DND-41 (cell line): Measurements from ENCODE around the gene SHBG.

Experiments
- ATAC-seq: fragments of 200-7000 bp; cut with Tn5 transposase; 3 replicates; pipeline ENCODE4 v1.9.1; 2021; ENCODE audit warnings: low read depth; ENCODE audit not compliant: insufficient read depth
- DNase-seq: peaks from one replicate; pipeline ENCODE4 v3.0.0-alpha.2; 2020
- H2AFZ ChIP-seq: 2 replicates; pipeline ENCODE4 v1.6.0; 2012; ENCODE audit warnings: low read depth, low read length
- H3K27ac ChIP-seq: 2 replicates; pipeline ENCODE4 v1.5.1; 2012; ENCODE audit warnings: low read length, inconsistent platforms
- H3K27me3 ChIP-seq: fragments of 200-600 bp; sonication (generic); 2 replicates; pipeline ENCODE4 v1.6.0; 2012; ENCODE audit warnings: low read length, mild to moderate bottlenecking, inconsistent platforms; ENCODE audit not compliant: insufficient read depth, poor library complexity
- H3K36me3 ChIP-seq: 2 replicates; pipeline ENCODE4 v1.5.1; 2012; ENCODE audit warnings: low read length, inconsistent platforms; ENCODE audit not compliant: insufficient read depth
- H3K4me1 ChIP-seq: 2 replicates; pipeline ENCODE4 v1.5.1; 2012; ENCODE audit warnings: mild to moderate bottlenecking, low read length; ENCODE audit not compliant: insufficient read depth
- H3K4me2 ChIP-seq: 2 replicates; pipeline ENCODE4 v1.6.0; 2012; ENCODE audit warnings: mild to moderate bottlenecking, moderate library complexity, low read length, inconsistent platforms; ENCODE audit not compliant: insufficient read depth
- H3K4me3 ChIP-seq, 2 experiments: fragments of 200-600 bp in 1 of 2; shearing (Covaris generic) in 1 of 2; 2 replicates each; pipeline ENCODE4 v1.5.1; 2012 to 2016; ENCODE audit warnings: inconsistent platforms in 2 of 2, low read length in 2 of 2, mild to moderate bottlenecking in 2 of 2, low read depth in 1 of 2, moderate library complexity in 1 of 2
- H3K79me2 ChIP-seq: 2 replicates; pipeline ENCODE4 v1.6.0; 2012; ENCODE audit warnings: low read length, inconsistent platforms; ENCODE audit not compliant: insufficient read depth
- H3K9ac ChIP-seq: 2 replicates; pipeline ENCODE4 v1.6.0; 2012; ENCODE audit warnings: low read depth, mild to moderate bottlenecking, inconsistent platforms, low read length, moderate library complexity
- H3K9me3 ChIP-seq: 2 replicates; pipeline ENCODE4 v1.5.1; 2012; ENCODE audit warnings: low read length, moderate library complexity, mild to moderate bottlenecking, inconsistent platforms; ENCODE audit not compliant: insufficient read depth, severe bottlenecking
- H4K20me1 ChIP-seq: 2 replicates; pipeline ENCODE4 v1.6.0; 2012; ENCODE audit warnings: low read length; ENCODE audit not compliant: insufficient read depth
- EZH2 ChIP-seq: IDR thresholded peaks from 3 replicates; pipeline ENCODE4 v1.6.1; 2012; ENCODE audit warnings: borderline replicate concordance, low read depth, mild to moderate bottlenecking, moderate library complexity, low read length, inconsistent platforms; ENCODE audit not compliant: severe bottlenecking
- TF ChIP-seq, protein P1 (sequence below): IDR thresholded peaks from 2 replicates; pipeline ENCODE4 v1.5.1; 2012; ENCODE audit warnings: borderline replicate concordance, low read length, moderate library complexity, mild to moderate bottlenecking; ENCODE audit not compliant: poor library complexity, severe bottlenecking; ENCODE audit errors: extremely low read depth

Gene SHBG

DNA sequence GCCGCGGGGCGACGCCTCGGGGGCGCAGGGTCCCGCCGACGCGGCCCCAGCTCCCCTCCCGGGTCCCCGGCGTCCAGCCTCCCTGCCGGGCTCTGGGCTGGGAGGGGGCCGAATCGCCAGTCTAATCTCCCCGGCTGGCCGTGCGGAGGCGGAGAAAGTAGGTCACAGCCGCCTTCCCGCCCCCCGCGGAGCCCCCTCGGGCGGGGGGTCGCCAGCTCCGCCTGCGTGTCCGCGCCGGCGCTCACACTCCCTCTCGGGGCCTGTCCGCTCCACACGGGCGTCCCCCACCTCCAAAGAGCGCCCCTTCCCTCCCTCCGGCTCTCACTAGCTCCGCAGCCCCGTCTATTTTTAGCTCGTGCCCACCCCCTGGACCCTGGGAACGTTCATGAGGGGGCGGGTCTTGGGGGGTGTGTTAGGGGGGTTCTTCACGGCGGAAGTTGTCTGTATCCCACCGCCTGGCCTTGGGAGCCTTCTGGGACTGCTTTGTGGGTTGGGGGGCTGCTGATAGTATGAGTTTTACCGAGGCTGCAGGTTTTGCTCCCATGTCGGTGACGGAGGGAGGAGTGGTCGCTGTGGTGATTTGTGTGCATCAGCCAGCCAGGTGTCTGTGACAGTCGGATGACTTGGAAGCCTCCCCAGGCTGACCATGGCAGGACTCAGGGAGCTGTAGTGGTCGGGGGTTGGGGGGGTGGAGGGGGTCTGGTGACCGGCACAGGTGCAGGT is 21.9 kb downstream of the SHBG start:
- no peak overlapping the region; the same call in 1 of the 2 replicates for H3K9ac ChIP-seq
- no peak overlapping the region for H3K4me3 ChIP-seq
- no peak for ATAC-seq
- peaks cover 17% of the 10 kb centered on the region for H3K27me3 ChIP-seq
- TF ChIP-seq, protein P1, sequence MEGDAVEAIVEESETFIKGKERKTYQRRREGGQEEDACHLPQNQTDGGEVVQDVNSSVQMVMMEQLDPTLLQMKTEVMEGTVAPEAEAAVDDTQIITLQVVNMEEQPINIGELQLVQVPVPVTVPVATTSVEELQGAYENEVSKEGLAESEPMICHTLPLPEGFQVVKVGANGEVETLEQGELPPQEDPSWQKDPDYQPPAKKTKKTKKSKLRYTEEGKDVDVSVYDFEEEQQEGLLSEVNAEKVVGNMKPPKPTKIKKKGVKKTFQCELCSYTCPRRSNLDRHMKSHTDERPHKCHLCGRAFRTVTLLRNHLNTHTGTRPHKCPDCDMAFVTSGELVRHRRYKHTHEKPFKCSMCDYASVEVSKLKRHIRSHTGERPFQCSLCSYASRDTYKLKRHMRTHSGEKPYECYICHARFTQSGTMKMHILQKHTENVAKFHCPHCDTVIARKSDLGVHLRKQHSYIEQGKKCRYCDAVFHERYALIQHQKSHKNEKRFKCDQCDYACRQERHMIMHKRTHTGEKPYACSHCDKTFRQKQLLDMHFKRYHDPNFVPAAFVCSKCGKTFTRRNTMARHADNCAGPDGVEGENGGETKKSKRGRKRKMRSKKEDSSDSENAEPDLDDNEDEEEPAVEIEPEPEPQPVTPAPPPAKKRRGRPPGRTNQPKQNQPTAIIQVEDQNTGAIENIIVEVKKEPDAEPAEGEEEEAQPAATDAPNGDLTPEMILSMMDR = no peak
- no peak for TF ChIP-seq EZH2
- peaks cover 10% of the 10 kb centered on the region for H3K4me1 ChIP-seq
- H3K4me2 ChIP-seq = no peak overlapping the region
- no peak for DNase-seq
- H3K36me3 ChIP-seq = no peaks in the 10 kb centered on the region
- H3K79me2 ChIP-seq = no peaks in the 10 kb centered on the region
- no peaks in the 10 kb centered on the region for H3K9me3 ChIP-seq
- no peak overlapping the region for H3K27ac ChIP-seq
- no peaks in the 10 kb centered on the region for H4K20me1 ChIP-seq
- H2AFZ ChIP-seq = no peak overlapping the region

- no peak for TF ChIP-seq EZH2
- TF ChIP-seq, protein P1 = no peak
- no peak for ATAC-seq
- Histone ChIP-seq H4K20me1 (no peaks in the 10 kb centered on the region), H3K4me3 (no peak overlapping the region), H3K79me2 (no peaks in the 10 kb centered on the region), H3K4me2 (no peak overlapping the region), H3K27ac (no peak overlapping the region), H3K36me3 (no peaks in the 10 kb centered on the region), H3K9me3 (no peaks in the 10 kb centered on the region), H3K27me3 (peaks cover 17% of the 10 kb centered on the region), H3K4me1 (peaks cover 10% of the 10 kb centered on the region), H3K9ac (no peak overlapping the region), H2AFZ (no peak overlapping the region)
- no peak for DNase-seq
These were observed 22.7 kb downstream of the SHBG start for GRCh38 chr17:7652388-7653356.

- H4K20me1 ChIP-seq = no peaks in the 10 kb centered on the region
These were observed 25.1 kb downstream of the SHBG start for GRCh38 chr17:7654832-7655540.

More at GRCh38 chr17:7654832-7655540, 25.1 kb downstream of the SHBG start:
- Histone ChIP-seq H3K27ac (no peak overlapping the region), H3K4me3 (no peak overlapping the region), H3K4me1 (peaks cover 10% of the 10 kb centered on the region), H3K27me3 (peaks cover 17% of the 10 kb centered on the region), H3K36me3 (no peaks in the 10 kb centered on the region), H3K9ac (no peak overlapping the region), H3K9me3 (no peaks in the 10 kb centered on the region), H3K79me2 (no peaks in the 10 kb centered on the region), H3K4me2 (no peak overlapping the region), H2AFZ (no peak overlapping the region)
- TF ChIP-seq, protein P1 = no peak
- TF ChIP-seq EZH2 = no peak
- ATAC-seq = no peak
- no peak for DNase-seq
